Endothelial cell (in vitro differentiated cells): ENCODE measurements around the gene ZNF763. TPM values are rescaled to one million over a fixed set of nuclear protein-coding genes. Genes with fewer than 3 reads are reported as not detected.
"Not testable (repeated sequence)": the region's sequence is repeated elsewhere in the genome, so short reads cannot be mapped to it uniquely, and the experiment has no call there.

Experiments used
- DNase-seq: peaks from one replicate; pipeline ENCODE4 v3.0.0; 2021; ENCODE audit warnings: low spot score
- H3K27ac Mint-ChIP-seq: one replicate; pipeline ENCODE4 v1.8.0; 2021; ENCODE audit warnings: mixed read lengths, inconsistent platforms; ENCODE audit not compliant: unreplicated experiment
- H3K27me3 Mint-ChIP-seq: one replicate; pipeline ENCODE4 v1.8.0; 2021; ENCODE audit warnings: mild to moderate bottlenecking, moderate library complexity, mixed read lengths, inconsistent platforms; ENCODE audit not compliant: unreplicated experiment
- H3K36me3 Mint-ChIP-seq: one replicate; pipeline ENCODE4 v1.8.0; 2021; ENCODE audit warnings: mild to moderate bottlenecking, low read depth, mixed read lengths, inconsistent platforms; ENCODE audit not compliant: unreplicated experiment
- H3K4me1 Mint-ChIP-seq: one replicate; pipeline ENCODE4 v1.8.0; 2021; ENCODE audit warnings: mild to moderate bottlenecking, mixed read lengths, inconsistent platforms; ENCODE audit not compliant: unreplicated experiment
- H3K4me3 Mint-ChIP-seq: one replicate; pipeline ENCODE4 v1.8.0; 2021; ENCODE audit warnings: mild to moderate bottlenecking, mixed read lengths, inconsistent platforms; ENCODE audit not compliant: unreplicated experiment
- H3K9me3 Mint-ChIP-seq: one replicate; pipeline ENCODE4 v1.8.0; 2021; ENCODE audit warnings: mixed read lengths, inconsistent platforms; ENCODE audit not compliant: unreplicated experiment
- total RNA-seq: library from RNA; stranded (reverse); fragmentation: NEBNext Ultra II Directional; extraction: Animal tissue kit (Norgen Biotek cat#: 25700); gene quantifications from one replicate; pipeline ENCODE4 v1.2.1, GENCODE V29; 2021; ENCODE audit not compliant: unreplicated experiment
- TF ChIP-seq, protein P1 (sequence below): fragments of 200-600 bp; sonication (generic); IDR thresholded peaks from one replicate; pipeline ENCODE4 v1.5.0; 2021; ENCODE audit warnings: antibody characterized with exemption; ENCODE audit not compliant: unreplicated experiment

Gene ZNF763
- total RNA-seq, 1 donor from 2014 or later, result not detected

DNA sequence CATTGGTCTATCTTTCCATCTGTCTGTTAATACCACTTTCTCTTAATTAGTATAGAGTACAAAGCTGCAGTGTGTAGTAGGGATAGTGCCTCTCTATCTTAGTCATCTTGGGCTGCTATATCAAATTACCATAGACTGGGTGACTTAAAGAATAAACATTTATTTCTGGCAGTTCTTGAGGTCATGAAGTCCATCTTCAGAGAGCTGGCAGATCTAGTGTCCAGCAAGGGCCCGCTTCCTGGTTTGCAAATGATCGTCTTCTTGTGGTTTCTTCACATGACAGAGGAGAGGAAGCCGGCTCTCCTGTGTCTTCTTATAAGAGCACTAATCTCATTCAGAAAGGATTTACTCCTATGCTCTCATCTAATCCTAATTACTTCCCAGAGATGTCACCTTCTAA, 33.8 kb upstream of the ZNF763 start:
- TF ChIP-seq, protein P1, sequence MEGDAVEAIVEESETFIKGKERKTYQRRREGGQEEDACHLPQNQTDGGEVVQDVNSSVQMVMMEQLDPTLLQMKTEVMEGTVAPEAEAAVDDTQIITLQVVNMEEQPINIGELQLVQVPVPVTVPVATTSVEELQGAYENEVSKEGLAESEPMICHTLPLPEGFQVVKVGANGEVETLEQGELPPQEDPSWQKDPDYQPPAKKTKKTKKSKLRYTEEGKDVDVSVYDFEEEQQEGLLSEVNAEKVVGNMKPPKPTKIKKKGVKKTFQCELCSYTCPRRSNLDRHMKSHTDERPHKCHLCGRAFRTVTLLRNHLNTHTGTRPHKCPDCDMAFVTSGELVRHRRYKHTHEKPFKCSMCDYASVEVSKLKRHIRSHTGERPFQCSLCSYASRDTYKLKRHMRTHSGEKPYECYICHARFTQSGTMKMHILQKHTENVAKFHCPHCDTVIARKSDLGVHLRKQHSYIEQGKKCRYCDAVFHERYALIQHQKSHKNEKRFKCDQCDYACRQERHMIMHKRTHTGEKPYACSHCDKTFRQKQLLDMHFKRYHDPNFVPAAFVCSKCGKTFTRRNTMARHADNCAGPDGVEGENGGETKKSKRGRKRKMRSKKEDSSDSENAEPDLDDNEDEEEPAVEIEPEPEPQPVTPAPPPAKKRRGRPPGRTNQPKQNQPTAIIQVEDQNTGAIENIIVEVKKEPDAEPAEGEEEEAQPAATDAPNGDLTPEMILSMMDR, result no peak
- peaks cover 15% of the 10 kb centered on the region for H3K9me3 Mint-ChIP-seq
- no peak for DNase-seq
- H3K27me3 Mint-ChIP-seq, result peaks cover 9% of the 10 kb centered on the region
- no peak overlapping the region for H3K4me3 Mint-ChIP-seq
- peaks cover 4% of the 10 kb centered on the region for H3K36me3 Mint-ChIP-seq
- H3K4me1 Mint-ChIP-seq, result no peaks in the 10 kb centered on the region
- H3K27ac Mint-ChIP-seq, result no peak overlapping the region

DNA sequence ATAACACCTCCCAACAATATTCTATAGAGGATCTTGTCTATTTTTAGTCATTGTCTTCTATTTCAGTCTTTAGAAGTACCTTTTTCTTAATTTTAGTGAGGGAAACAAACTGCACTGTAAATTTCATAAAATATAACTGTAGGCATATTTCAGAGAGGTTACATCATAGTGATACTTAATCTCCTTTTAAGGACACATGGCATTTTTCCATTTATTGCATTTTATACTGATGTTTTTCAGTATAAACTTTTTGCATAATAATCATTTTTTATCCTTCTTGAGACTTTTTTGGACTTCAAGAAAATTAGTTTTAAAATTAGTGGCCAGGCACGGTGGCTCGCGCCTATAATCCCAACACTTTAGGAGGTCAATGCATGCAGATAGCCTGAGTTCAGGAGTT, 33.3 kb upstream of the ZNF763 start:
- TF ChIP-seq, protein P1, result no peak
- Mint-ChIP-seq H3K4me1 (no peaks in the 10 kb centered on the region), H3K27me3 (peaks cover 8% of the 10 kb centered on the region), H3K4me3 (no peak overlapping the region), H3K9me3 (peaks cover 18% of the 10 kb centered on the region), H3K27ac (no peak overlapping the region), H3K36me3 (peaks cover 3% of the 10 kb centered on the region)
- DNase-seq, result no peak

DNA sequence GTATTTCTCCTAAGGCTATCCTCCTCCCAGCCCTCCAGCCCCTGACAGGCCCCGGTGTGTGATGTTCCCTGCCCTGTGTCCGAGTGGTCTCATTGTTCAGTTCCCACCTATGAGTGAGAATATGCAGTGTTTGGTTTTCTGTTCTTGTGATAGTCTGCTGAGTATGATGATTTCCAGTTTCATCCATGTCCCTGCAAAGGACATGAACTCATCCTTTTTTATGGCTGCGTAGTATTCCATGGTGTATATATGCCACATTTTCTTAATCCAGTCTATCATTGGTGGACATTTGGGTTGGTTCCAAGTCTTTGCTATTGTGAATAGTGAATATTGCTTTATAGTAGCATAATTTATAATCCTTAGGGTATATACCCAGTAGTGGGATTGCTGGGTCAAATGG, 29.0 kb upstream of the ZNF763 start:
- not testable (repeated sequence) for H3K27me3 Mint-ChIP-seq, H3K27ac Mint-ChIP-seq, H3K36me3 Mint-ChIP-seq, H3K4me1 Mint-ChIP-seq, DNase-seq, H3K4me3 Mint-ChIP-seq
- peaks cover 27% of the 10 kb centered on the region for H3K9me3 Mint-ChIP-seq

DNA sequence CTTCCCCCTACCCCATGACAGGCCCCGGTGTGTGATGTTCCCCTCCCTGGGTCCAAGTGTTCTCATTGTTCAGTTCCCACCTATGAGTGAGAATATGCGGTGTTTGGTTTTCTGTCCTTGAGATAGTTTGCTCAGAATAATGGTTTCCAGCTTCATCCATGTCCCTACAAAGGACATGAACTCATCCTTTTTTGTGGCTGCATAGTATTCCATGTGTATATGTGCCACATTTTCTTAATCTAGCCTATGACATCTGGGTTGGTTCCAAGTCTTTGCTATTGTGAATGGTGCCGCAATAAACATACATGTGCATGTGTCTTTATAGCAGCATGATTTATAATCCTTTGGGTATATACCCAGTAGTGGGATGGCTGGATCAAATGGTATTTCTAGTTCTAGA, 26.5 kb upstream of the ZNF763 start:
- H3K9me3 Mint-ChIP-seq, result peaks cover 42% of the 10 kb centered on the region
- not testable (repeated sequence) for H3K27ac Mint-ChIP-seq, H3K27me3 Mint-ChIP-seq, DNase-seq, H3K4me3 Mint-ChIP-seq, H3K4me1 Mint-ChIP-seq
- H3K36me3 Mint-ChIP-seq, result peaks cover 18% of the 10 kb centered on the region

DNA sequence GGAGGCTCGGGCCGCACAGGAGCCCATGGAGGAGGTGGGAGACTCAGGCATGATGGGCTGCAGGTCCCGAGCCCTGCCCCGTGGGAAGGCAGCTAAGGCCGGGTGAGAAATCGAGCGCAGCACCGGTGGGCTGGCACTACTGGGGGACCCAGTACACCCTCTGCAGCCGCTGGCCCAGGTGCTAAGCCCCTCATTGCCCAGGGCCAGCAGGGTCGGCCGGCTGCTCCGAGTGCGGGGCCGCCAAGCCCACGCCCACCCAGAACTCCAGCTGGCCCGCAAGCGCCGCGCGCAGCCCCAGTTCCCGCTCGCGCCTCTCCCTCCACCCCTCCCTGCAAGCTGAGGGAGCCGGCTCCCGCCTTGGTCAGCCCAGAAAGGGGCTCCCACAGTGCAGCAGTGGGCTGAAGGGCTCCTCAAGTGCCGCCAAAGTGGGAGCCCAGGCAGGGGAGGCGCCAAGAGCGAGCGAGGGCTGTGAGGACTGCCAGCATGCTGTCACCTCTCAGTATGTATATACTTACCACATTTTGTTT, 23.4 kb upstream of the ZNF763 start:
- DNase-seq, H3K27me3 Mint-ChIP-seq, H3K27ac Mint-ChIP-seq, H3K4me3 Mint-ChIP-seq, H3K4me1 Mint-ChIP-seq: not testable (repeated sequence)
- Mint-ChIP-seq H3K9me3 (peaks cover 34% of the 10 kb centered on the region), H3K36me3 (peaks cover 23% of the 10 kb centered on the region)

DNA sequence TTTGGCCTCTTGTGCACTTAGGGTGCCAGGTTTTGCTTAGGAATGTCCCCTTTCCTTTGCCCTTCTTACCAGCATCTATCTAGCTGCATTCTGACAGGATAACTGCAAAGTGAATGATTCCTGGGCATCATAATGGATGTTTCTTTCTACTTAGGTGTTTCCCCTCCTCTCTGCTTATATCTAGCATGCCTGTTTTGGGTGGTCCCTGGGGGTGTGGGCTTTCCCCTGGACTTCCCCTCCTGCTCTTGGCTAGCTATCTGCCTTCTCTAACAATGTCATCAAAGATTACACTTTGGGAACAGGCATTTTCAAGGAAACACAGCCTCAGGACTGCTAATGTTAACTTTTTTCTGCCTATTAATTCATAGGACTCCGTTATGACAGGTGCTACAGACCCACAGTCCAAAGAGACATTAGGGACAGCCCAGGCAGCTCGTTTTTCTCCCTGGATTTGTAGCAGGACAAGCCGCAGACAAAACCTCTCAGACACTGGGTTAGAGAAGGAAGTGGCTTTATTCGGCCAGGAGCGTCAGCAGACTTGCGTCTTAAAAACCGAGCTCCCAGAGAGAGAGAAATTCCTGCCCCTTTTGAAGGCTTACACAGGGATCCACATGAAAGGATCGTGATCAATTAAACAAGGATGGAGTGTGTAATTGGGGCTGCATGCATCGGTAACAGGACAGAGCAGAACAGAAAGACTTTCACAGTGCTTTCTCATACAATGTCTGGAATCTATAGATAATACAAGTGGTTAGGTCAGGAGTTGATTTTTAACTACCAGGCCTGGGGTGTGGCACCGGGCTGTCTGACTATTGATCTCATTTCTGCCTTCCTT, 22.6 kb upstream of the ZNF763 start:
- no peaks in the 10 kb centered on the region for H3K4me1 Mint-ChIP-seq
- H3K27me3 Mint-ChIP-seq, result peaks cover 4% of the 10 kb centered on the region
- DNase-seq, result no peak
- H3K4me3 Mint-ChIP-seq, result peak overlapping the region; percentile 21
- H3K36me3 Mint-ChIP-seq, result peaks cover 23% of the 10 kb centered on the region
- H3K27ac Mint-ChIP-seq, result no peak overlapping the region
- peaks cover 34% of the 10 kb centered on the region for H3K9me3 Mint-ChIP-seq
- TF ChIP-seq, protein P1, result no peak
